ENCODE data around the gene KCNQ4. TPM values are rescaled to one million over a fixed set of nuclear protein-coding genes. Genes with fewer than 3 reads are reported as not detected.

KCNQ4 gene
- total RNA-seq, 2 donors from 2014 or later: 1.0 to 1.7 TPM

DNA sequence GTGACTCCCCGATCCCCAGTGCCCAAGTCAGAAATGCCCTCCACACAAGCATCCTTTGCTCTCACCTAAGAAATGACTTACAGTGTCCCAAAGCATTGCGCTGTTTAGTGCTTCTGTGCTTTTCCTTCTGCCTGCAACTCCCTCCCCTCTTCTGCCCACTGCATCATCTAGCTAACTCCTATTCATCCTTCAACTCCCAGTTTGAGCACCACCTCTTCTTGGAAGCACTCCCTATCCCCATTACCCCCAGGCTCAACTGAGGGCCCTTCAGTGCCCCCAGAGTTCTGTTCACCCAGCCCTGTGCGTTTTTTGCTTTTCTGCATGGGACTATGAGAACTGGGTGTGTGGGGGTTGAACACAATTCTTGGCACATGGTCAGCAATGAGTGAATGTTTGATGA lies 10.0 kb downstream of the KCNQ4 start:
- Histone ChIP-seq H3K27me3 (no peaks in the 10 kb centered on the region), H3K4me3 (no peak overlapping the region), H3K4me1 (peaks cover 0 to 16% of the 10 kb centered on the region in 2 donors), H3K27ac (no peak overlapping the region), H3K9me3 (no peaks in the 10 kb centered on the region), H3K36me3 (no peaks in the 10 kb centered on the region)
- TF ChIP-seq, protein P1, sequence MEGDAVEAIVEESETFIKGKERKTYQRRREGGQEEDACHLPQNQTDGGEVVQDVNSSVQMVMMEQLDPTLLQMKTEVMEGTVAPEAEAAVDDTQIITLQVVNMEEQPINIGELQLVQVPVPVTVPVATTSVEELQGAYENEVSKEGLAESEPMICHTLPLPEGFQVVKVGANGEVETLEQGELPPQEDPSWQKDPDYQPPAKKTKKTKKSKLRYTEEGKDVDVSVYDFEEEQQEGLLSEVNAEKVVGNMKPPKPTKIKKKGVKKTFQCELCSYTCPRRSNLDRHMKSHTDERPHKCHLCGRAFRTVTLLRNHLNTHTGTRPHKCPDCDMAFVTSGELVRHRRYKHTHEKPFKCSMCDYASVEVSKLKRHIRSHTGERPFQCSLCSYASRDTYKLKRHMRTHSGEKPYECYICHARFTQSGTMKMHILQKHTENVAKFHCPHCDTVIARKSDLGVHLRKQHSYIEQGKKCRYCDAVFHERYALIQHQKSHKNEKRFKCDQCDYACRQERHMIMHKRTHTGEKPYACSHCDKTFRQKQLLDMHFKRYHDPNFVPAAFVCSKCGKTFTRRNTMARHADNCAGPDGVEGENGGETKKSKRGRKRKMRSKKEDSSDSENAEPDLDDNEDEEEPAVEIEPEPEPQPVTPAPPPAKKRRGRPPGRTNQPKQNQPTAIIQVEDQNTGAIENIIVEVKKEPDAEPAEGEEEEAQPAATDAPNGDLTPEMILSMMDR (IDR thresholded peaks at IDR 0.05): no peak
- DNase-seq (ENCODE audit: low spot score): no peak

DNA sequence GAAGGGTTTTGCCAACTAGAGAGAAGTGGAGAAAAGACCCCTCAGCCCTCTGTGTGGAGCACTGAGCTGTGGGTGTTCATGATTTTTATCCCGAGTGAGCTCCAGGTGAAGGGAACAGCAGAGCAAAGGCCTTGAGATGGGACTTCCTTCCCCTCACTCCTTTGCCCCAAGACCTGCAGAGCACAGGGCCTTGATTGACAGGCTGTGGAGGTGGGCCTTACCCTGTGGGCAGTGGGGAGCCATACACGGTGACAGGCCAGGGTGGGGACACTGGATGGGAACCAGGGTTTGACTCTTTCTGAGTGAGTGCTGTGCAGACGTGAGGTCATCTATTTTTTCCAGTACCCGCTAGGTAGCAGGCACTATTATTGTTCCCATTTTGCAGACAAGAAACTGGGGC lies 10.5 kb downstream of the KCNQ4 start:
- H3K36me3 ChIP-seq: no peaks in the 10 kb centered on the region
- no peak overlapping the region for H3K4me3 ChIP-seq
- H3K27me3 ChIP-seq: no peaks in the 10 kb centered on the region
- no peak for DNase-seq (ENCODE audit: low spot score)
- H3K9me3 ChIP-seq: no peaks in the 10 kb centered on the region
- peaks cover 0 to 21% of the 10 kb centered on the region in 2 donors for H3K4me1 ChIP-seq
- TF ChIP-seq, protein P1 (IDR thresholded peaks at IDR 0.05): no peak
- no peak overlapping the region for H3K27ac ChIP-seq

DNA sequence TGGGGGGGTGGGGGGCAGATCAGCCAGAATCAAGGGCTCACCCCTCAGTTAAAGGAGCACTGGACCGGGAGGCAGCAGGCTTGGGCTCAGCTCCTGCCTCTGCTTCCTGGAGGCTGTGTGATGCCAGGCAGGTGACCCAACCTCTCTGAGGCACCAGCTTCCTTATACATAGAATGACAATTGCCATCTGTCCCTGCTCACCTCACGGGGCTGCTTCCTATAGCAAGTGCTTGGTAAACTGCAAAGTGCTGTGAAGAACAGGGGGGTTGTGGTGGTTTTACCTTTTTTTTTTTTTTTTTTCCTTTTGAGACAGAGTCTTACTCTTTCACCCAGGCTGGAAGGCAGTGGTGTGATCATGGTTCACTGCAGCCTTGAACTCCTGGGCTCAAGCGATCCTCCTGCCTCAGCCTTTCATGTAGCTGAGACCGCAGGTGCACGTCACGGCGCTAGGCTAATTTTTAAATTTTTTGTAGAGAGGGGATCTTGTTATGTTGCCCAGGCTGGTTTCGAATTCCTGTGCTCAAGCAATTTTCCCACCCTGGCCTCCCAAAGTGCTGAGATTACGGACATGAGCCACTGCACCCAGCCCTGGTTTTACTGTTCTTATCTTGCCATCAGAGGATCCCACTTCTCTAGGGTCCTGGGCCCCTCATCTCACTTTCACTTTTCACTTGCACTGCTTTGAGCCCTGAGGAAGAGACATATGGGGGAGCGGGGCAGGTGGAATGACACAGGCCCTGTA lies 11.6 kb downstream of the KCNQ4 start:
- peaks cover 0 to 32% of the 10 kb centered on the region in 2 donors for H3K4me1 ChIP-seq
- no peak overlapping the region for H3K4me3 ChIP-seq
- DNase-seq (ENCODE audit: low spot score): no peak
- no peaks in the 10 kb centered on the region for H3K36me3 ChIP-seq
- H3K27me3 ChIP-seq: no peaks in the 10 kb centered on the region
- no peaks in the 10 kb centered on the region for H3K9me3 ChIP-seq
- H3K27ac ChIP-seq: no peak overlapping the region
- TF ChIP-seq, protein P1 (IDR thresholded peaks at IDR 0.05): no peak

DNA sequence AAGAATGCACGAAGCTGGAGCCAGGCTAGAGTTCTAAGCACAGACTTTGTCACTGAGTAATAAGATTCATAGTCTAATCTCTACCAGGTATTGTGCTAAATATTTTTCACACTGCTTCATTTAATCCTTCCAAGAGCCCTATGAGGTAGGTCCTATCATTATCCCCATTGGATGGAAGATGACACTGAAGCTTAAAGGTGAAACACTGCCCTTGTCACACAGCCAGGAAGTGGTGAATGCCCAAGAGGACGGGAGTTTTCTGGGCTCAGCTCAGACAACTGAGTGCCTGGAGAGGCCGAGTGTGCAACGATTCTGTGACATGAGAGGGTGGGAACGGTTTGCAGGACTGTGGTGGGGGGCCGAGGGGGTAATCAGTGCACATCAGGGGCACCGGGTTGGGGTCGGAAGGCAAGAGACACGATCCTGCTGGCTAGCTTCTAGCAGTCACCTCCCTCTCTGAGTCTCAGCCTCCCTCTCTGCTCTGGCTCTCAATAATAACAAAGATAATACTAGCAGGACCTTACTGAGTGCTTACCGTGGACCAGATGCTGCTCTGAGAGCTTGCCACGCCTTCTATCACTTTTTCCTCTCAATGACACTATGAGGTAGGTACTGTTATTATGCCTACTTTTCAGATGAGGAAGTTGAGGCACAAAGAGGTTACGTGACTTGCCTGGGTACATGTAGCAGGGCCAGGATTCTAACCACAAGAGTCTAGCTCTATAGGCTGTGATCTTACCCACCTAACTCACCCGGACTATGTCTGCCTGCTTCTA lies 12.4 kb downstream of the KCNQ4 start:
- Histone ChIP-seq H3K27me3 (no peaks in the 10 kb centered on the region), H3K9me3 (no peaks in the 10 kb centered on the region), H3K4me1 (peaks cover 0 to 35% of the 10 kb centered on the region in 2 donors), H3K36me3 (no peaks in the 10 kb centered on the region), H3K27ac (no peak overlapping the region), H3K4me3 (no peak overlapping the region)
- TF ChIP-seq, protein P1 (IDR thresholded peaks at IDR 0.05): no peak
- DNase-seq (ENCODE audit: low spot score): no peak

DNA sequence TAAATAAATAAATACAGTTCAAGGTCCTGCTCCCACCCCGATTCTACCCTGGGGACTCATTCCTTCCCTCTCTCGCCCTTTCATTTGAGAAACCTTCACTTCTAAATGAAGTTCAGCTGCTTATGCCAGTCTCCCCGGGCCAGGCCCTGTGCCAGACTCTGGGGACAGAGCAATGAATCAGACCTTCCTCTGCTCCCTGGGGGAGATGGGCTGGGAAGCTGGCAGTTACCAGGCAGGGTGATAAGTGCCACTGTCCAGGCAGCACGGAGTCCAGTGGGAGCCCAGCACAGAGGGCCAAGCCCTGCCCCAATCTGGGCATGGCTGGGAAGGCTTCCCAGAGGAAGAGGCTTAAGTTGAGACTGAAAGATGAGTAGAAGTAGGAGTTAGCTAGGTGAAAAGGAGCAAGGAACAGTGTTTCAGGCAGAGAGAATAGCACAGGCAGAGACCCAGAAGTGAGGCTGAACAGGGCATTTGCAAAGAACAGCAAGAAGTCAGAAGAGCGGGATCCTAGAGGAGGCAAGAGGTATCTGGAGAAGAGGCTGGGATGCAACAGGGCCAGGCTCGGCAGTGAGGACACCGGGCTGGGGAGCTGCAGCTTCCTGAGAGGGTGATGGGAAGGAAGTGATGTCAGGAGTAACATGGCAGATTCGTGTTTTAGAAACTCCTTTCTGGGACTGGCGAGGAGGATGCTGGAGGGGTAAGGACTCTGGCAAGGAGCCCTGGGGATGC lies 13.5 kb downstream of the KCNQ4 start:
- no peak for DNase-seq (ENCODE audit: low spot score)
- Histone ChIP-seq H3K27ac (peak overlapping the region in 1 of 2 donors; percentile 40), H3K27me3 (no peaks in the 10 kb centered on the region), H3K4me3 (no peak overlapping the region), H3K4me1 (peaks cover 0 to 46% of the 10 kb centered on the region in 2 donors), H3K9me3 (no peaks in the 10 kb centered on the region), H3K36me3 (no peaks in the 10 kb centered on the region)
- TF ChIP-seq, protein P1 (IDR thresholded peaks at IDR 0.05): no peak
